Measurements from ENCODE around the gene EML4. TPM values are rescaled to one million over a fixed set of nuclear protein-coding genes. Genes with fewer than 3 reads are reported as not detected.
"Not testable (repeated sequence)": the region's sequence is repeated elsewhere in the genome, so short reads cannot be mapped to it uniquely, and the experiment has no call there.

The EML4 gene
- total and polyA plus RNA-seq, 2 of the 13 experiments (the other 11 are each of a cell fraction or from before 2014, with no cell fraction given), result 243 to 476 TPM

DNA sequence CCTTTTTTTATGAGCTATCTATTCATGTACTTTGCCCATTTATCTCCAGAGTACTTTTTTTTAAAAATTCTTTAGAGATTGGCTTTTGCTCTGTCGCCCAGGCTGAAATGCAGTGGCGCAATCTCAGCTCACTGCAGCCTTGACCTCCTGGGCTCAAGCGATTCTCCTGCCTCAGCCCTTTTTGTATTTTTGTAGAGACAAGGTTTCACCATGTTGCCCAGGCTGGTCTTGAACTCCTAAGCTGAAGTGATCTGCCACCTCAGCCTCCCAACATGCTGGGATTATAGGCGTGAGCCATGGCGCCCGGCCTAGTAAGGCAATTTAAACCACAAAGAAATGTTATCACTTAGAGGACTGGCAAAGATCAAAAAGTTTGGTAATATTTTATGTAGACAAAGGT is 177.7 kb downstream of the EML4 start (continued):
- TF ChIP-seq SOX6 (IDR thresholded peaks at IDR 0.05), result not testable (repeated sequence)
- TF ChIP-seq SOX6 (CRISPR knock-in tag; IDR thresholded peaks at IDR 0.05) (peak; percentile 64), FOSL2 (CRISPR knock-in tag; IDR thresholded peaks at IDR 0.05) (peak; percentile 36; the same call in 1 of the 2 replicates), ZMYM4 (CRISPR knock-in tag; IDR thresholded peaks at IDR 0.05) (peak; percentile 57), NCOA2 (CRISPR knock-in tag; IDR thresholded peaks at IDR 0.05) (peak; percentile 59), HDAC2 (CRISPR knock-in tag; IDR thresholded peaks at IDR 0.05) (peak; percentile 80), KDM6A (CRISPR knock-in tag; IDR thresholded peaks at IDR 0.05; ENCODE audit: low read depth) (0 out of 2 replicates have a peak, but pooled peaks have one; percentile 33), ZMYM2 (CRISPR knock-in tag; IDR thresholded peaks at IDR 0.05) (peak; percentile 79; the same call in 1 of the 2 replicates)

DNA sequence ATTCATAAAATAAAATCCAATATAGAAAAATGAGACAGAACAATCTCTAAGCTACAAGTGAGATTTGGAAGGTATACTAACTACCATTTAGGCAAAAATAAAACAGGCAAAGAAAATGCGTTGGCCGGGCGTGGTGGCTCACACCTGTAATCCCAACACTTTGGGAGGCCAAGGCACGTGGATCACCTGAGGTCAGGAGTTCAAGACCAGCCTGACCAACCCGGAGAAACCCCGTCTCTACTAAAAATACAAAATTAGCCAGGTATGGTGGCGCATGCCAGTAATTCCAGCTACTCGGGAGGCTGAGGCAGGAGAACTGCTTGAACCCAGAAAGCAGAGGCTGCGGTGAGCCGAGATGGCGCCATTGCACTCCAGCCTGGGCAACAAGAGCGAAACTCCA is 178.4 kb downstream of the EML4 start:
- H3K9ac ChIP-seq (ENCODE audit: insufficient read depth, low read depth, low read length); H3K4me3 ChIP-seq (replicated peaks in 1 of 3; ENCODE audit: insufficient read depth in 1 of 3, low read depth in 2 of 3, low read length in 3 of 3); H3K27me3 ChIP-seq (ENCODE audit: control insufficient read depth in 1 of 2, insufficient read depth in 2 of 2, low read length in 2 of 2); intact Hi-C loops (cut with micrococcal nuclease; ENCODE audit: unreplicated experiment); ATAC-seq; CTCF ChIA-PET (ENCODE audit: low intra/inter-chr PET ratio, low total read pairs); in situ Hi-C loops (cut with HindIII; ENCODE audit: extremely low pct_ligation_motif_present, low pct_unique_long_range_greater_than_20kb); H4K20me1 ChIP-seq (ENCODE audit: insufficient read depth, low read length); H3K4me2 ChIP-seq (ENCODE audit: low read depth, low read length); H3K27ac ChIP-seq (ENCODE audit: extremely low read length, insufficient read depth, low read length); FAIRE-seq; H2AFZ ChIP-seq (ENCODE audit: low read length); BruUV-seq (replicated peaks); POLR2A ChIA-PET; H3K9me3 ChIP-seq (ENCODE audit: low read length); DNase-seq (ENCODE audit: low spot score); TF ChIP-seq SOX13 (IDR thresholded peaks at IDR 0.05): not testable (repeated sequence)
- Histone ChIP-seq H3K36me3 (replicated peaks in 1 of 2; ENCODE audit: control insufficient read depth in 1 of 2, insufficient read depth in 2 of 2, low read length in 2 of 2) (peaks cover 10 to 29% of the 10 kb centered on the region in 2 experiments), H3K4me1 (ENCODE audit: insufficient read depth, low read length) (peaks cover 53% of the 10 kb centered on the region), H3K79me2 (ENCODE audit: insufficient read depth, low read length) (peaks cover 55% of the 10 kb centered on the region)
- WGBS (ENCODE audit: low lambda C conversion rate), result 90% methylated on average over 12 of the region's 12 CpGs
- peak in 1 of 2 experiments; percentile 86; a peak in 1 of 4 replicates for TF ChIP-seq SOX13 (CRISPR knock-in tag; conservative IDR thresholded peaks at IDR 0.05 in 1 of 2, IDR thresholded peaks at IDR 0.05 in 1 of 2)
- peak; percentile 26; the same call in 1 of the 2 replicates for TF ChIP-seq RAD21 (CRISPR knock-in tag; IDR thresholded peaks at IDR 0.05)
- peak in 1 of 2 experiments; percentile 60; a peak in 1 of 4 replicates for TF ChIP-seq NR2F1 (CRISPR knock-in tag; IDR thresholded peaks at IDR 0.05)
- 0 out of 2 replicates have a peak, but pooled peaks have one; percentile 24 for TF ChIP-seq ZNF460 (CRISPR knock-in tag; IDR thresholded peaks at IDR 0.05; ENCODE audit: borderline replicate concordance)
- TF ChIP-seq ARID2 (CRISPR knock-in tag; IDR thresholded peaks at IDR 0.05; ENCODE audit: borderline replicate concordance), result 0 out of 2 replicates have a peak, but pooled peaks have one; percentile 7

Data from HepG2 (cell line).